ENCODE measurements around the gene TOP2A. TPM values are rescaled to one million over a fixed set of nuclear protein-coding genes. Genes with fewer than 3 reads are reported as not detected.

Gene TOP2A
- polyA plus RNA-seq, 1 experiment: 53.5 TPM

GRCh38 chr17:40447148-40447644, 29.5 kb upstream of the TOP2A start:
- ChIA-PET CTCF (interaction anchor here (0.7 to 3.0 kb wide), 6 partner anchors 13 to 228 kb away, joined by 3 to 14 read pairs (median 4); partner anchors contain the start of gene WIPF2), POLR2A (interaction anchor here (0.7 to 1.6 kb wide), 2 partner anchors 16 to 39 kb away, joined by 5 read pairs; no protein-coding TSS in a partner anchor)
- DNase-seq (ENCODE audit: low read depth, low spot score): no peak
- Histone ChIP-seq H3K27me3 (ENCODE audit: control insufficient read depth, insufficient read depth, low read length) (no peaks in the 10 kb centered on the region), H3K9me3 (ENCODE audit: control insufficient read depth, insufficient read depth, low read length) (no peaks in the 10 kb centered on the region), H3K4me3 (ENCODE audit: low read depth, low read length) (peak overlapping the region; percentile 98), H3K27ac (ENCODE audit: low read depth, low read length) (no peak overlapping the region)
- TF ChIP-seq CTCF (IDR thresholded peaks at IDR 0.05; ENCODE audit: low read depth, low read length): no peak

- Histone ChIP-seq H3K9me3 (ENCODE audit: control insufficient read depth, insufficient read depth, low read length) (no peaks in the 10 kb centered on the region), H3K27ac (ENCODE audit: low read depth, low read length) (no peak overlapping the region), H3K4me3 (ENCODE audit: low read depth, low read length) (peak overlapping the region; percentile 98), H3K27me3 (ENCODE audit: control insufficient read depth, insufficient read depth, low read length) (no peaks in the 10 kb centered on the region)
- CTCF ChIA-PET: interaction anchor here (0.6 to 3.0 kb wide), 7 partner anchors 12 to 810 kb away, joined by 3 to 14 read pairs (median 3); no protein-coding TSS in a partner anchor
- POLR2A ChIA-PET: interaction anchor here (0.7 kb wide), 2 partner anchors 65 to 1230 kb away, joined by 3 read pairs; no protein-coding TSS in a partner anchor
- peak; percentile 42; the same call in 1 of the 2 replicates for TF ChIP-seq CTCF (IDR thresholded peaks at IDR 0.05; ENCODE audit: low read depth, low read length)
- no peak for DNase-seq (ENCODE audit: low read depth, low spot score)
These were observed 28.2 kb upstream of the TOP2A start for GRCh38 chr17:40445751-40446468.

- Histone ChIP-seq H3K4me3 (ENCODE audit: low read depth, low read length) (peak overlapping the region; percentile 98), H3K27me3 (ENCODE audit: control insufficient read depth, insufficient read depth, low read length) (no peaks in the 10 kb centered on the region), H3K9me3 (ENCODE audit: control insufficient read depth, insufficient read depth, low read length) (no peaks in the 10 kb centered on the region), H3K27ac (ENCODE audit: low read depth, low read length) (peak overlapping the region; percentile 39)
- ChIA-PET POLR2A (interaction anchor here (0.6 to 1.8 kb wide), 19 partner anchors 8 to 127 kb away, joined by 3 to 17 read pairs (median 4); partner anchors contain the start of gene TOP2A), CTCF (interaction anchor here (0.5 to 0.7 kb wide), 5 partner anchors 16 to 106 kb away, joined by 3 to 4 read pairs (median 3); no protein-coding TSS in a partner anchor)
- no peak for DNase-seq (ENCODE audit: low read depth, low spot score)
- no peak for TF ChIP-seq CTCF (IDR thresholded peaks at IDR 0.05; ENCODE audit: low read depth, low read length)
These were observed 26.5 kb upstream of the TOP2A start for GRCh38 chr17:40443988-40444899.

GRCh38 chr17:40443196-40443987, 25.7 kb upstream of the TOP2A start, which contains the start of gene IGFBP4:
IGFBP4 (plus strand) TSS chr17:40443450; CDS start chr17:40443736, 286 bp downstream.
- ChIA-PET CTCF (interaction anchor here (0.5 to 6.5 kb wide), 8 partner anchors 25 to 196 kb away, joined by 3 to 50 read pairs (median 4); no protein-coding TSS in a partner anchor), POLR2A (interaction anchor here (0.6 to 1.8 kb wide), 23 partner anchors 9 to 128 kb away, joined by 3 to 17 read pairs (median 4); partner anchors contain the start of gene TOP2A)

More at GRCh38 chr17:40443196-40443987, 25.7 kb upstream of the TOP2A start, which contains the start of gene IGFBP4:
- TF ChIP-seq CTCF (IDR thresholded peaks at IDR 0.05; ENCODE audit: low read depth, low read length): peak; percentile 48
- no peaks in the 10 kb centered on the region for H3K9me3 ChIP-seq (ENCODE audit: control insufficient read depth, insufficient read depth, low read length)
- DNase-seq (ENCODE audit: low read depth, low spot score): no peak
- no peaks in the 10 kb centered on the region for H3K27me3 ChIP-seq (ENCODE audit: control insufficient read depth, insufficient read depth, low read length)
- H3K27ac ChIP-seq (ENCODE audit: low read depth, low read length): peak within 1 kb of the TSS; percentile 80
- H3K4me3 ChIP-seq (ENCODE audit: low read depth, low read length): peak within 1 kb of the TSS; percentile 98
